AG09319 (cell line): ENCODE data around the gene ALDH3B2.
"Not testable (repeated sequence)": the region's sequence is repeated elsewhere in the genome, so short reads cannot be mapped to it uniquely, and the experiment has no call there.

ENCODE experiments used
- DNase-seq: peaks from one replicate; pipeline ENCODE4 v3.0.0-alpha.2; 2010; ENCODE audit warnings: low read depth; ENCODE audit errors: extremely low read depth
- TF ChIP-seq, protein P1 (sequence below): IDR thresholded peaks from 2 replicates; pipeline ENCODE4 v1.5.1; 2011; ENCODE audit warnings: low read depth, mild to moderate bottlenecking, inconsistent platforms, low read length, moderate library complexity

ALDH3B2 gene

GRCh38 chr11:67694875-67695555, 20.6 kb upstream of the ALDH3B2 start:
- TF ChIP-seq, protein P1, sequence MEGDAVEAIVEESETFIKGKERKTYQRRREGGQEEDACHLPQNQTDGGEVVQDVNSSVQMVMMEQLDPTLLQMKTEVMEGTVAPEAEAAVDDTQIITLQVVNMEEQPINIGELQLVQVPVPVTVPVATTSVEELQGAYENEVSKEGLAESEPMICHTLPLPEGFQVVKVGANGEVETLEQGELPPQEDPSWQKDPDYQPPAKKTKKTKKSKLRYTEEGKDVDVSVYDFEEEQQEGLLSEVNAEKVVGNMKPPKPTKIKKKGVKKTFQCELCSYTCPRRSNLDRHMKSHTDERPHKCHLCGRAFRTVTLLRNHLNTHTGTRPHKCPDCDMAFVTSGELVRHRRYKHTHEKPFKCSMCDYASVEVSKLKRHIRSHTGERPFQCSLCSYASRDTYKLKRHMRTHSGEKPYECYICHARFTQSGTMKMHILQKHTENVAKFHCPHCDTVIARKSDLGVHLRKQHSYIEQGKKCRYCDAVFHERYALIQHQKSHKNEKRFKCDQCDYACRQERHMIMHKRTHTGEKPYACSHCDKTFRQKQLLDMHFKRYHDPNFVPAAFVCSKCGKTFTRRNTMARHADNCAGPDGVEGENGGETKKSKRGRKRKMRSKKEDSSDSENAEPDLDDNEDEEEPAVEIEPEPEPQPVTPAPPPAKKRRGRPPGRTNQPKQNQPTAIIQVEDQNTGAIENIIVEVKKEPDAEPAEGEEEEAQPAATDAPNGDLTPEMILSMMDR = no peak
- no peak for DNase-seq

GRCh38 chr11:67691149-67691548, 16.7 kb upstream of the ALDH3B2 start:
- no peak for DNase-seq
- TF ChIP-seq, protein P1 = no peak; the same call in 1 of the 2 replicates

DNA sequence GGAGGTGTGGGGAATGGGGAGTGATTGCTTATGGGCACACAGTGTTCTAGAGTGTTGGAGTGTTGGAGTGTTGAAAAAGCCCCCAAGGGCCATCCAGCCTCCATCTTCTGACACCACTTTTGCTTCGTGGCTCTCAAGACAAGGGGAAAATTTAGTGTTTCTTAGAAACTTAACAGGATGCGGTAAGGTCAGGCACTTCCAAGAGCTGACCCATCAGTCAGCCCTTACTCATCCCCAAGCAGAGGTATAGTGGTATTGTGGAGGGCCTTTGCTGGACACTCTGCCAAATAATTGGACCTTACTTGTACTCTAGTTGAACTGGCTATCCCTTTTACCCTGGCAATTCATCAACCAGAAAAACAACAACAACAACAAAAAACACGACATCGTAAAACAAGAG, 14.8 kb upstream of the ALDH3B2 start:
- TF ChIP-seq, protein P1 = no peak
- no peak for DNase-seq

DNA sequence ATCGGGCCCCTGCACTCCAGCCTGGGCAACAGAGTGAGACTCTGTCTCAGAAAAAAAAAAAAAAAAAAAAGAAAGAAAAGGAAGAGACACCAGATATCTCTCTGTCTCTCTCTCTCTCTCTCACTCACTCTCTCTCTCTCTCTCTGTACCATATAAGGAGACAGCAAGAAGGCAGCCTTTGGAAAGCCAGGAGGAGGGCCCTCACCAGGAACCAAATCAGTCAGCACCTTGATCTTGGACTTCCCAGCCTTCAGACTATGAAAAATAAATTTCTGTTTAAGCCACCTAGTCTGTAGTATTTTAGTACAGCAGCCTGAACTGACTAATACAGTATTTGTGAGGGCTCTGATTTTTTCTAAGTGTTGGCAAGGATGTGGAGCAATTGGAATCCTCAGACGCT, 13.6 kb upstream of the ALDH3B2 start:
- DNase-seq = no peak

GRCh38 chr11:67685641-67686332, 11.4 kb upstream of the ALDH3B2 start:
- DNase-seq = not testable (repeated sequence)

More for the DNA sequence above, 13.6 kb upstream of the ALDH3B2 start:
- TF ChIP-seq, protein P1 = no peak

- DNase-seq = not testable (repeated sequence)
Observed at GRCh38 chr11:67682126-67683034, 8.0 kb upstream of the ALDH3B2 start.

DNA sequence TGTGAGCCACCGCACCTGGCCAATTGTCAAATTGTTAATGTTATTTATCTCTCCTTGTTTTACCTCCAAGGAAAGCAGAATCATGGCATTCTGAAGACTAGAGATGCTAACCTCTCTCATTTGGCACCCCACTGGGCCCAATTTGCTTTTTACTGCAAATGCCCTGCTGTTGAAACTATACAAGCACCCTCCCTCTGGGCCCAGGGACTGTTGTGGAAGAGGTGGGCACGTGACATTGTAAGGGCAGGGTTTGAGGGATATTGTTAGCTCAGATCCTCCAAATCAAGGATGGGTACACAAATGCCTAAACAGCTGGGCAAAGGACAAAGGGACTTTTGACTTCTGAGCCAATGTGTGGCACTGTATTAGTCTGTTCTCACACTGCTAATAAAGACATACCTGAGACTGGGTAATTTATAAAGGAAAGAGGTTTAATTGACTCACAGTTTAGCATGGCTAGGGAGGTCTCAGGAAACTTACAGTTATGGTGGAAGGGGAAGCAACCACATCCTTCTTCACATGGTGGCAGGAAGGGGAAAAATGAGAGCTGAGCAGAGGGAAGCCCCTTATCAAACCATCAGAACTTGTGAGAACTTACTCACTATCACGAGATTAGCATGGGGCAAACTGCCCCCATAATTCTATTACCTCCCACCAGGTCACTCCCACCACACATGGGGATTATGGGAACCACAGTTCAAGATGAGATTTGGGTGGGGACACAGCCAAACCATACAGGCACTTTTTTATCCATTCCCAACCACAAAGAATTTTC, 6.5 kb upstream of the ALDH3B2 start:
- TF ChIP-seq, protein P1 = no peak

More for the DNA sequence above, 6.5 kb upstream of the ALDH3B2 start:
- DNase-seq = no peak
